A549 (cell line): ENCODE measurements around the gene DCAKD. TPM values are rescaled to one million over a fixed set of nuclear protein-coding genes. Genes with fewer than 3 reads are reported as not detected.

Experiments
- ATAC-seq, 2 experiments: fragments of 200-7000 bp in 1 of 2; fragments of >200 bp in 1 of 2; cut with Nextera tagmentation in 1 of 2; cut with Tn5 transposase in 1 of 2; 3 replicates each; pipeline versions ENCODE4 v1.8.0 to v1.9.1; 2018 to 2020; ENCODE audit warnings: mild to moderate bottlenecking in 1 of 2, moderate library complexity in 1 of 2
- CTCF ChIA-PET: fragments of 300-600 bp; sonication (Branson Sonifier 250); formaldehyde crosslinking; extraction: SDS; loops from one replicate; lab custom pipeline; 2021; ENCODE audit warnings: antibody characterized with exemption, inconsistent platforms; lab: Yijun Ruan, JAX
- POLR2A ChIA-PET: fragments of 350-600 bp; formaldehyde crosslinking; extraction: SDS; loops from one replicate; lab custom pipeline; 2021; ENCODE audit warnings: antibody characterized with exemption, inconsistent platforms; lab: Yijun Ruan, JAX
- DNase-seq, 2 experiments: peaks; one replicate each; pipeline versions ENCODE4 v3.0.0 to v3.0.0-alpha.2; 2011 to 2016; ENCODE audit warnings: low read depth in 1 of 2, low spot score in 1 of 2
- FAIRE-seq: peaks from 2 replicates; lab custom pipeline; 2011; peaks lifted over from hg19 to GRCh38; lab: Jason Lieb, UNC
- H3K27ac ChIP-seq, 2 experiments: fragments of >200 bp; sonication (Bioruptor Twin); formaldehyde crosslinking; 3 replicates each; pipeline ENCODE4 v1.5.1; 2016 to 2017
- H3K4me1 ChIP-seq: fragments of >200 bp; sonication (Bioruptor Twin); formaldehyde crosslinking; 3 replicates; pipeline ENCODE4 v1.6.1; 2016
- H3K4me2 ChIP-seq: fragments of >200 bp; sonication (Bioruptor Twin); formaldehyde crosslinking; 3 replicates; pipeline ENCODE4 v1.6.1; 2016
- H3K4me3 ChIP-seq: fragments of >200 bp; sonication (Bioruptor Twin); formaldehyde crosslinking; 3 replicates; pipeline ENCODE4 v1.5.1; 2016
- H3K9me3 ChIP-seq: fragments of >200 bp; sonication (Bioruptor Twin); formaldehyde crosslinking; 3 replicates; pipeline ENCODE4 v1.6.1; 2016
- ATOH8 ChIP-seq: fragments of 250-450 bp; sonication (Bioruptor Pico); IDR thresholded peaks from 2 replicates; pipeline ENCODE4 v1.5.0; 2020; ENCODE audit warnings: low read depth, mild to moderate bottlenecking, moderate library complexity
- BCL3 ChIP-seq: fragments of >200 bp; sonication (Bioruptor Twin); formaldehyde crosslinking; IDR thresholded peaks from 3 replicates; pipeline ENCODE4 v1.6.1; 2016
- CTCF ChIP-seq: fragments of >200 bp; sonication (Bioruptor Twin); formaldehyde crosslinking; IDR thresholded peaks from 3 replicates; pipeline ENCODE4 v1.5.1; 2016
- E2F6 ChIP-seq: IDR thresholded peaks from 2 replicates; pipeline ENCODE4 v1.6.1; 2012; ENCODE audit warnings: low read depth, borderline replicate concordance
- ESRRA ChIP-seq: fragments of 150-350 bp; IDR thresholded peaks from 2 replicates; pipeline ENCODE4 v1.6.1; 2014; ENCODE audit warnings: mild to moderate bottlenecking, low read length, borderline replicate concordance
- FOSL2 ChIP-seq, 2 experiments: fragments of 450-650 bp in 1 of 2; fragments of >200 bp in 1 of 2; sonication (Bioruptor Twin) in 1 of 2; formaldehyde crosslinking; IDR thresholded peaks; 2 replicates each; pipeline versions ENCODE4 v1.5.0 to v1.6.1; 2016 to 2020; ENCODE audit warnings: mild to moderate bottlenecking in 1 of 2, moderate library complexity in 1 of 2
- GATA3 ChIP-seq: IDR thresholded peaks from 2 replicates; pipeline ENCODE4 v1.6.1; 2012; ENCODE audit warnings: borderline replicate concordance
- JUN ChIP-seq, 2 experiments: fragments of >200 bp; sonication (Bioruptor Twin); formaldehyde crosslinking; IDR thresholded peaks; 2 replicates in 1 of 2; 3 replicates in 1 of 2; pipeline ENCODE4 v1.6.1; 2016 to 2017
- NPAS2 ChIP-seq: fragments of 250-450 bp; sonication (Bioruptor Pico); IDR thresholded peaks from 2 replicates; pipeline ENCODE4 v1.8.0; 2022; ENCODE audit warnings: mild to moderate bottlenecking, moderate library complexity, borderline replicate concordance
- PBX3 ChIP-seq: IDR thresholded peaks from 2 replicates; pipeline ENCODE4 v1.6.1; 2012
- POLR2AphosphoS2 ChIP-seq: conservative IDR thresholded peaks from 2 replicates; pipeline ENCODE4 v1.6.1; 2012; ENCODE audit warnings: low read length, improper control_type of control experiment, inconsistent platforms
- RAD21 ChIP-seq, 2 experiments: fragments of >200 bp in 1 of 2; sonication (Bioruptor Twin) in 1 of 2; formaldehyde crosslinking in 1 of 2; IDR thresholded peaks in 1 of 2; conservative IDR thresholded peaks in 1 of 2; 2 replicates in 1 of 2; 3 replicates in 1 of 2; pipeline ENCODE4 v1.6.1; 2012 to 2018; ENCODE audit warnings: inconsistent platforms in 1 of 2
- RCOR1 ChIP-seq: fragments of 150-350 bp; IDR thresholded peaks from 2 replicates; pipeline ENCODE4 v1.6.1; 2014; ENCODE audit warnings: antibody characterized with exemption, low read length, low read depth
- REST ChIP-seq: fragments of 200-600 bp; sonication (generic); IDR thresholded peaks from 2 replicates; pipeline ENCODE4 v1.6.1; 2016; ENCODE audit warnings: antibody characterized with exemption, mild to moderate bottlenecking, moderate library complexity
- RFX5 ChIP-seq: fragments of 450-650 bp; IDR thresholded peaks from 2 replicates; pipeline ENCODE4 v1.7.1; 2014; ENCODE audit warnings: antibody characterized with exemption, mild to moderate bottlenecking, moderate library complexity
- RNF2 ChIP-seq: fragments of 200-600 bp; sonication (generic); IDR thresholded peaks from 2 replicates; pipeline ENCODE4 v1.6.1; 2016; ENCODE audit warnings: low read depth, mild to moderate bottlenecking, antibody characterized with exemption, moderate library complexity, borderline replicate concordance
- SMC3 ChIP-seq: fragments of >200 bp; sonication (Bioruptor Twin); formaldehyde crosslinking; IDR thresholded peaks from 3 replicates; pipeline ENCODE4 v1.6.1; 2018; ENCODE audit warnings: inconsistent platforms
- SREBF2 ChIP-seq: fragments of 450-650 bp; IDR thresholded peaks from 2 replicates; pipeline ENCODE4 v1.6.1; 2014; ENCODE audit warnings: mild to moderate bottlenecking, moderate library complexity
- TFCP2L1 ChIP-seq: fragments of 250-450 bp; sonication (Bioruptor Pico); IDR thresholded peaks from 2 replicates; pipeline ENCODE4 v1.5.0; 2021; ENCODE audit warnings: mild to moderate bottlenecking
- TP53 ChIP-seq: fragments of 250-450 bp; sonication (Bioruptor Pico); IDR thresholded peaks from 2 replicates; pipeline ENCODE4 v1.5.0; 2021; ENCODE audit warnings: mild to moderate bottlenecking, moderate library complexity
- WGBS: methylation state at CpG from one replicate; pipeline ENCODE4 v1.1.6; 2017; ENCODE audit errors: missing lambda C conversion rate; 5-methylcytosine and 5-hydroxymethylcytosine counted together
- polyA plus RNA-seq, 4 experiments: library from polyadenylated mRNA; depleted of rRNA in 3 of 4; stranded (reverse); fragments of >200 nt; fragmentation: RNase III in 1 of 4; extraction: RNeasy Plus Mini Kit Qiagen cat#74134 plus additional on column Dnase treatment in 1 of 4; gene quantifications; 2 replicates in 3 of 4; 3 replicates in 1 of 4; pipeline ENCODE4 v1.2.3, GENCODE V29; 2011 to 2017

DCAKD gene
- polyA plus RNA-seq, 2 of the 4 experiments (the other 2 are of a cell fraction): 18.7 to 21.4 TPM

GRCh38 chr17:45018848-45019711 lies 32.4 kb downstream of the DCAKD start (continued):
- TF ChIP-seq SMC3 (peak; percentile 94), JUN (IDR thresholded peaks at IDR 0.05) (peak in 1 of 2 experiments; percentile 79; a peak in 3 of 5 replicates), BCL3 (0 out of 3 replicates have a peak, but pooled peaks have one; percentile 28), RCOR1 (no peak), NPAS2 (CRISPR knock-in tag) (no peak), TFCP2L1 (CRISPR knock-in tag) (0 out of 2 replicates have a peak, but pooled peaks have one; percentile 38), GATA3 (0 out of 2 replicates have a peak, but pooled peaks have one; percentile 2), POLR2AphosphoS2 (no peak)
- TF ChIP-seq, all 56 proteins: peak for 10

GRCh38 chr17:45018514-45018847 lies 33.0 kb downstream of the DCAKD start:
- POLR2A ChIA-PET: interaction anchor here (1.2 to 2.8 kb wide), 2 partner anchors 50 to 98 kb away, joined by 3 to 12 read pairs; no protein-coding TSS in a partner anchor
- peak overlapping the region; percentile 80 to 89 for H3K27ac ChIP-seq
- no peak for TF ChIP-seq TP53 (CRISPR knock-in tag)
- TF ChIP-seq REST: 0 out of 2 replicates have a peak, but pooled peaks have one; percentile 4
- peak overlapping the region; percentile 47 for H3K4me3 ChIP-seq
- H3K9me3 ChIP-seq: no peaks in the 10 kb centered on the region
- WGBS: 68% methylated on average over 4 of the region's 4 CpGs
- H3K4me2 ChIP-seq: peak overlapping the region; percentile 89
- FAIRE-seq: no peak
- no peak; a peak in 1 of 6 replicates for ATAC-seq
- CTCF ChIA-PET: interaction anchor here (0.8 to 66.5 kb wide), 22 partner anchors 10 to 151 kb away, joined by 4 to 1853 read pairs (median 17); partner anchors contain the start of genes ACBD4, C1QL1, EFTUD2 and GFAP
- no peak for DNase-seq
- peaks cover 24% of the 10 kb centered on the region for H3K4me1 ChIP-seq

- FAIRE-seq (no peak), DNase-seq (peak; percentile 43 to 50), ATAC-seq (peak in 1 of 2 experiments; percentile 37; a peak in 3 of 6 replicates)
- no peaks in the 10 kb centered on the region for H3K9me3 ChIP-seq
- peaks cover 24% of the 10 kb centered on the region for H3K4me1 ChIP-seq
- H3K4me3 ChIP-seq: no peak overlapping the region
- WGBS: 65% methylated on average over 5 of the region's 5 CpGs
- no peak overlapping the region for H3K4me2 ChIP-seq
- no peak overlapping the region for H3K27ac ChIP-seq
- ChIA-PET CTCF (interaction anchor here (0.6 to 66.5 kb wide), 10 partner anchors 9 to 159 kb away, joined by 3 to 1853 read pairs (median 5); partner anchors contain the start of genes ACBD4 and GFAP), POLR2A (no interaction called here)
- TF ChIP-seq ATOH8 (CRISPR knock-in tag) (no peak), RAD21 (conservative IDR thresholded peaks at IDR 0.05 in 1 of 2, IDR thresholded peaks at IDR 0.05 in 1 of 2) (peak; percentile 24 to 53; a peak in 2 of 5 replicates), CTCF (peak; percentile 28; the same call in 2 of the 3 replicates), PBX3 (no peak), ESRRA (0 out of 2 replicates have a peak, but pooled peaks have one; percentile 24), RNF2 (no peak), E2F6 (no peak), FOSL2 (IDR thresholded peaks at IDR 0.05) (no peak), FOSL2 (CRISPR knock-in tag; IDR thresholded peaks at IDR 0.05) (peak; percentile 87), RFX5 (no peak), SREBF2 (no peak), RCOR1 (no peak)
Measured at GRCh38 chr17:45016823-45017222, 34.6 kb downstream of the DCAKD start.
